ENCODE data around the gene THSD4.
"Not testable (repeated sequence)": the region's sequence is repeated elsewhere in the genome, so short reads cannot be mapped to it uniquely, and the experiment has no call there.

The THSD4 gene

GRCh38 chr15:71639471-71639870 lies 524.2 kb downstream of the THSD4 start:
- no peak for DNase-seq

- no peak for DNase-seq
These were observed 528.6 kb downstream of the THSD4 start for GRCh38 chr15:71643918-71644317.

GRCh38 chr15:71646767-71647486 lies 531.7 kb downstream of the THSD4 start:
- no peak for DNase-seq

GRCh38 chr15:71647487-71647808 lies 532.2 kb downstream of the THSD4 start:
- no peak for DNase-seq

GRCh38 chr15:71648095-71648494 lies 532.8 kb downstream of the THSD4 start:
- no peak for DNase-seq

GRCh38 chr15:71649894-71650293 lies 534.6 kb downstream of the THSD4 start:
- no peak for DNase-seq

GRCh38 chr15:71650603-71651002 lies 535.3 kb downstream of the THSD4 start:
- DNase-seq, result no peak

- DNase-seq, result no peak
These were observed 536.5 kb downstream of the THSD4 start for GRCh38 chr15:71651750-71652186.

GRCh38 chr15:71654042-71654719 lies 538.9 kb downstream of the THSD4 start:
- DNase-seq, result no peak

- DNase-seq, result no peak
These were observed 539.5 kb downstream of the THSD4 start for GRCh38 chr15:71654720-71655174.

- no peak for DNase-seq
These were observed 541.2 kb downstream of the THSD4 start for GRCh38 chr15:71656425-71656824.

GRCh38 chr15:71657141-71657540 lies 541.9 kb downstream of the THSD4 start:
- no peak for DNase-seq

GRCh38 chr15:71658036-71658435 lies 542.8 kb downstream of the THSD4 start:
- no peak for DNase-seq

GRCh38 chr15:71658827-71659729 lies 543.8 kb downstream of the THSD4 start:
- no peak for DNase-seq

- no peak for DNase-seq
These were observed 544.4 kb downstream of the THSD4 start for GRCh38 chr15:71659730-71660067.

GRCh38 chr15:71660501-71660900 lies 545.2 kb downstream of the THSD4 start:
- no peak for DNase-seq

GRCh38 chr15:71662306-71662705 lies 547.0 kb downstream of the THSD4 start:
- no peak for DNase-seq

GRCh38 chr15:71664622-71665021 lies 549.4 kb downstream of the THSD4 start:
- no peak for DNase-seq

GRCh38 chr15:71666763-71667620 lies 551.7 kb downstream of the THSD4 start:
- no peak for DNase-seq

- DNase-seq, result no peak
These were observed 554.4 kb downstream of the THSD4 start for GRCh38 chr15:71669688-71670087.

GRCh38 chr15:71670222-71670621 lies 555.0 kb downstream of the THSD4 start:
- DNase-seq, result not testable (repeated sequence)

- no peak for DNase-seq
These were observed 559.1 kb downstream of the THSD4 start for GRCh38 chr15:71674354-71674753.

GRCh38 chr15:71677352-71677751 lies 562.1 kb downstream of the THSD4 start:
- DNase-seq, result no peak

Data from stimulated activated CD8-positive, alpha-beta memory T cell treated with anti-CD3 and anti-CD28 coated beads, Interleukin-4, amount 100 ng/mL, for 48 hours (primary cell).